ENCODE data around the gene S100A7A.

S100A7A gene

DNA sequence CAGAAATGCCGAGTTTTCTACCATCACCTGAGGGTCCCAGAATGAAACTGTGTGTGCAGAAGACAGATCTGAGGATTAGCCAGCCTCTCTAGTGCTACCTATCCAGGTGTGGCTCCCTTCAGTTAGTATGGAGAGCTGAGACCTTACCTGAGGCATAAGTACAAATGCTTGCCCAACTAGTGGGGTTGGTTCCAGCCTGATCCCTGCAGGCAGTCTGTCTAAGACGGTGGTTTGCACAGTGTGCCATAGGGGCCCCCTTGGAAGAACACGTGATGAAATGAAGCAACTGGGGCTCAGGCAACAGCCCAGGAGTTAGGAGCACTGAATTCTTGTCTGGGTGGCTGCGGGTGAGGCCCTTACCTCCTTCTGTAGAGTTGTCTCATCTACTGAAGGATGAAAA lies 15.6 kb downstream of the S100A7A start:
- POLR2A ChIA-PET = no interaction called here

DNA sequence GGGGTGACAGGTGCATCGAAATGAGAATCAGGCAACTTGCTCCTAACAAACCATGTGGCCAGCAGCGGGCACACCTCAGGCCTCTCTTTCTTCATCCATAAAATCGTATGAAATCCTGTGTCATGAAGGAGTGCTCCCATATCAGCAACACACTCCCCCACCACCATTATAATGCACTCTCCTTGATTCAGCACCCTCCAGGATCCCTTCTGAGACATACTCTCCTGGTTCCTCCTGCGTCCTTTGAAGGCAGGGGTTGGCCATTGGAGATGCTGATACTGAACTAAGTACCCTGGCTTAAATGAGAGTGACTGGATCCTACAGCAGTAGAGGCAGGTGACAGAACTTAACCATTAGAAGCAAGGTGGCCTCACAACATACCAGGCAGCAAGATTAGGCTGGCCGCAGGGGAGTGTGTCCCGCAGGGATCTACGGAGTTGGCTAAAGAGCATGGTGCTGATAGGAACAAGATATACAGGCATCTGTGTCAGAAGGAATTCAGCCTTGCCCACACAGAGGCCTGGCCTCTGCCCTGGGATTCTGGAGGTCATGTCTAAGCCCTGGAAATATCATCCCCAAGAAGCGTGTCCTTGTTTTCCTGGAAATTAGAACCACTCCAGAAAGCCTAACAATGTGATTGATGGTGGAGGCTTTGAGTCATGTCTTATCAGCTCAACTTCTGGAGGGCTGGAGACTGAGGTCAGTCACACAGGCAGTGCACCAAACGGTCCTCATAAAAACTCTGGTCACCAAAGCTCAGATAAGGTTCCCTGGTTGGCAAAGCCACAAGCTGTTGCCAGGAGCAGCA lies 16.8 kb downstream of the S100A7A start:
- CTCF ChIA-PET = interaction anchor here (0.6 kb wide), 1 partner anchor 32 kb away, joined by 3 read pairs; no protein-coding TSS in a partner anchor
- no peaks in the 10 kb centered on the region for H3K36me3 ChIP-seq (ENCODE audit: control insufficient read depth in 2 of 2, insufficient read depth in 1 of 2, low read length in 2 of 2)
- TF ChIP-seq ZBTB21 (tag by site-specific recombination; IDR thresholded peaks at IDR 0.05) (no peak), SALL2 (tag by site-specific recombination; IDR thresholded peaks at IDR 0.05; ENCODE audit: borderline replicate concordance) (no peak), YY1 (tag by site-specific recombination; IDR thresholded peaks at IDR 0.05) (no peak), ZNF138 (tag by site-specific recombination; IDR thresholded peaks at IDR 0.05; ENCODE audit: borderline replicate concordance) (no peak), SCRT2 (tag by site-specific recombination; IDR thresholded peaks at IDR 0.05) (no peak), ZNF664 (tag by site-specific recombination; IDR thresholded peaks at IDR 0.05) (no peak), TCF7L2 (IDR thresholded peaks at IDR 0.05; ENCODE audit: borderline replicate concordance, low read depth, low read length) (no peak), ZFP69B (tag by site-specific recombination; IDR thresholded peaks at IDR 0.05) (no peak), ZNF157 (tag by site-specific recombination; IDR thresholded peaks at IDR 0.05) (no peak), GLI4 (tag by site-specific recombination; IDR thresholded peaks at IDR 0.05) (no peak)
- TF ChIP-seq, protein P1, sequence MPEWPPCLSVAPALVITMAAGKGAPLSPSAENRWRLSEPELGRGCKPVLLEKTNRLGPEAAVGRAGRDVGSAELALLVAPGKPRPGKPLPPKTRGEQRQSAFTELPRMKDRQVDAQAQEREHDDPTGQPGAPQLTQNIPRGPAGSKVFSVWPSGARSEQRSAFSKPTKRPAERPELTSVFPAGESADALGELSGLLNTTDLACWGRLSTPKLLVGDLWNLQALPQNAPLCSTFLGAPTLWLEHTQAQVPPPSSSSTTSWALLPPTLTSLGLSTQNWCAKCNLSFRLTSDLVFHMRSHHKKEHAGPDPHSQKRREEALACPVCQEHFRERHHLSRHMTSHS (tag by site-specific recombination; IDR thresholded peaks at IDR 0.05) = no peak
- TF ChIP-seq, protein P2, sequence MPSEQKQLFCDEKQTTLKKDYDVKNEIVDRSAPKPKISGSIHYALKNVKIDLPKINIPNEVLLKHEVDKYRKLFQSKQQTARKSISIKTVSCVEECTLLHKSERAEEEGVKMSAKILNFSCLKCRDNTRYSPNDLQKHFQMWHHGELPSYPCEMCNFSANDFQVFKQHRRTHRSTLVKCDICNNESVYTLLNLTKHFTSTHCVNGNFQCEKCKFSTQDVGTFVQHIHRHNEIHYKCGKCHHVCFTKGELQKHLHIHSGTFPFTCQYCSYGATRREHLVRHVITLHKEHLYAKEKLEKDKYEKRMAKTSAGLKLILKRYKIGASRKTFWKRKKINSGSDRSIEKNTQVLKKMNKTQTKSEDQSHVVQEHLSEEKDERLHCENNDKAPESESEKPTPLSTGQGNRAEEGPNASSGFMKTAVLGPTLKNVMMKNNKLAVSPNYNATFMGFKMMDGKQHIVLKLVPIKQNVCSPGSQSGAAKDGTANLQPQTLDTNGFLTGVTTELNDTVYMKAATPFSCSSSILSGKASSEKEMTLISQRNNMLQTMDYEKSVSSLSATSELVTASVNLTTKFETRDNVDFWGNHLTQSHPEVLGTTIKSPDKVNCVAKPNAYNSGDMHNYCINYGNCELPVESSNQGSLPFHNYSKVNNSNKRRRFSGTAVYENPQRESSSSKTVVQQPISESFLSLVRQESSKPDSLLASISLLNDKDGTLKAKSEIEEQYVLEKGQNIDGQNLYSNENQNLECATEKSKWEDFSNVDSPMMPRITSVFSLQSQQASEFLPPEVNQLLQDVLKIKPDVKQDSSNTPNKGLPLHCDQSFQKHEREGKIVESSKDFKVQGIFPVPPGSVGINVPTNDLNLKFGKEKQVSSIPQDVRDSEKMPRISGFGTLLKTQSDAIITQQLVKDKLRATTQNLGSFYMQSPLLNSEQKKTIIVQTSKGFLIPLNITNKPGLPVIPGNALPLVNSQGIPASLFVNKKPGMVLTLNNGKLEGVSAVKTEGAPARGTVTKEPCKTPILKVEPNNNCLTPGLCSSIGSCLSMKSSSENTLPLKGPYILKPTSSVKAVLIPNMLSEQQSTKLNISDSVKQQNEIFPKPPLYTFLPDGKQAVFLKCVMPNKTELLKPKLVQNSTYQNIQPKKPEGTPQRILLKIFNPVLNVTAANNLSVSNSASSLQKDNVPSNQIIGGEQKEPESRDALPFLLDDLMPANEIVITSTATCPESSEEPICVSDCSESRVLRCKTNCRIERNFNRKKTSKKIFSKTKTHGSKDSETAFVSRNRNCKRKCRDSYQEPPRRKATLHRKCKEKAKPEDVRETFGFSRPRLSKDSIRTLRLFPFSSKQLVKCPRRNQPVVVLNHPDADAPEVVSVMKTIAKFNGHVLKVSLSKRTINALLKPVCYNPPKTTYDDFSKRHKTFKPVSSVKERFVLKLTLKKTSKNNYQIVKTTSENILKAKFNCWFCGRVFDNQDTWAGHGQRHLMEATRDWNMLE (tag by site-specific recombination; conservative IDR thresholded peaks at IDR 0.05; ENCODE audit: low read depth) = no peak

More for the DNA sequence above, 15.6 kb downstream of the S100A7A start:
- no peaks in the 10 kb centered on the region for H3K4me1 ChIP-seq (ENCODE audit: control insufficient read depth, insufficient read depth, low read length)
- CTCF ChIA-PET = no interaction called here
- TF ChIP-seq ZSCAN30 (tag by site-specific recombination; IDR thresholded peaks at IDR 0.05) = no peak
- no peak for TF ChIP-seq OVOL3 (tag by site-specific recombination; IDR thresholded peaks at IDR 0.05)
- TF ChIP-seq ZNF747 (tag by site-specific recombination; IDR thresholded peaks at IDR 0.05) = no peak
- no peak for TF ChIP-seq ZNF202 (tag by site-specific recombination; IDR thresholded peaks at IDR 0.05; ENCODE audit: borderline replicate concordance)
- no peak for TF ChIP-seq ZNF610 (tag by site-specific recombination; IDR thresholded peaks at IDR 0.05; ENCODE audit: borderline replicate concordance)
- no peak for TF ChIP-seq ZXDB (tag by site-specific recombination; IDR thresholded peaks at IDR 0.05)
- TF ChIP-seq ZNF548 (tag by site-specific recombination; IDR thresholded peaks at IDR 0.05) = no peak
- TF ChIP-seq BCL11B (tag by site-specific recombination; IDR thresholded peaks at IDR 0.05; ENCODE audit: low read depth) = no peak
- no peak for TF ChIP-seq ZNF530 (tag by site-specific recombination; IDR thresholded peaks at IDR 0.05; ENCODE audit: low read depth)
- no peak for TF ChIP-seq ZBTB21 (tag by site-specific recombination; IDR thresholded peaks at IDR 0.05)
- TF ChIP-seq ZNF830 (tag by site-specific recombination; IDR thresholded peaks at IDR 0.05; ENCODE audit: low read depth) = no peak
- TF ChIP-seq ZNF677 (tag by site-specific recombination; IDR thresholded peaks at IDR 0.05) = no peak
- TF ChIP-seq ZNF112 (tag by site-specific recombination; IDR thresholded peaks at IDR 0.05) = no peak
- no peak for TF ChIP-seq KLF17 (tag by site-specific recombination; IDR thresholded peaks at IDR 0.05)
- TF ChIP-seq REPIN1 (tag by site-specific recombination; IDR thresholded peaks at IDR 0.05; ENCODE audit: low read depth) = no peak
- no peak for TF ChIP-seq ZNF26 (tag by site-specific recombination; IDR thresholded peaks at IDR 0.05)
- no peak for TF ChIP-seq ZSCAN5A (tag by site-specific recombination; IDR thresholded peaks at IDR 0.05)
- no peak for TF ChIP-seq ZNF768 (tag by site-specific recombination; IDR thresholded peaks at IDR 0.05)
- TF ChIP-seq KLF1 (tag by site-specific recombination; IDR thresholded peaks at IDR 0.05) = no peak
- no peak for TF ChIP-seq TCF7L2 (IDR thresholded peaks at IDR 0.05; ENCODE audit: borderline replicate concordance, low read depth, low read length)
- no peak overlapping the region for H3K4me3 ChIP-seq (ENCODE audit: low read depth, low read length)
- H3K9me3 ChIP-seq (ENCODE audit: control insufficient read depth, insufficient read depth, low read depth, low read length) = no peaks in the 10 kb centered on the region
- H3K36me3 ChIP-seq (ENCODE audit: control insufficient read depth in 2 of 2, insufficient read depth in 1 of 2, low read length in 2 of 2) = no peaks in the 10 kb centered on the region
- no peak overlapping the region for H3K27ac ChIP-seq (ENCODE audit: extremely low read depth, low read depth, low read length)

More for the DNA sequence above, 16.8 kb downstream of the S100A7A start:
- POLR2A ChIA-PET = no interaction called here
- Histone ChIP-seq H3K4me1 (ENCODE audit: control insufficient read depth, insufficient read depth, low read length) (no peaks in the 10 kb centered on the region), H3K27ac (ENCODE audit: extremely low read depth, low read depth, low read length) (no peak overlapping the region), H3K4me3 (ENCODE audit: low read depth, low read length) (no peak overlapping the region), H3K9me3 (ENCODE audit: control insufficient read depth, insufficient read depth, low read depth, low read length) (no peaks in the 10 kb centered on the region)

All from HEK293 (cell line).